Colon (tissue), 2 donors: Measurements from ENCODE around the gene RUNX2.
"Not testable (repeated sequence)": the region's sequence is repeated elsewhere in the genome, so short reads cannot be mapped to it uniquely, and the experiment has no call there.

Experiments
- FAIRE-seq: peaks from 2 replicates; lab custom pipeline; 2012; peaks lifted over from hg19 to GRCh38; lab: Jason Lieb, UNC
- donor health status: control.
- donor health status: control.

Gene RUNX2

GRCh38 chr6:45558858-45559257 lies 230.7 kb downstream of the RUNX2 start:
- no peak for FAIRE-seq

- not testable (repeated sequence) for FAIRE-seq
These were observed 232.2 kb downstream of the RUNX2 start for GRCh38 chr6:45560321-45560820.

GRCh38 chr6:45562171-45562570 lies 234.0 kb downstream of the RUNX2 start:
- no peak for FAIRE-seq

- no peak for FAIRE-seq
These were observed 234.9 kb downstream of the RUNX2 start for GRCh38 chr6:45563041-45563440.

- no peak for FAIRE-seq
These were observed 235.7 kb downstream of the RUNX2 start for GRCh38 chr6:45563844-45564243.

GRCh38 chr6:45566882-45567281 lies 238.8 kb downstream of the RUNX2 start:
- FAIRE-seq, result no peak

GRCh38 chr6:45567879-45568278 lies 239.7 kb downstream of the RUNX2 start:
- no peak for FAIRE-seq

- FAIRE-seq, result no peak
These were observed 240.5 kb downstream of the RUNX2 start for GRCh38 chr6:45568626-45569025.

- no peak for FAIRE-seq
These were observed 241.2 kb downstream of the RUNX2 start for GRCh38 chr6:45569210-45569945.

GRCh38 chr6:45571159-45571558 lies 243.0 kb downstream of the RUNX2 start:
- no peak for FAIRE-seq

GRCh38 chr6:45572833-45573232 lies 244.7 kb downstream of the RUNX2 start:
- no peak for FAIRE-seq

- no peak for FAIRE-seq
These were observed 245.9 kb downstream of the RUNX2 start for GRCh38 chr6:45574014-45574461.

- FAIRE-seq, result no peak
These were observed 246.8 kb downstream of the RUNX2 start for GRCh38 chr6:45574885-45575284.

GRCh38 chr6:45576648-45577624 lies 248.8 kb downstream of the RUNX2 start:
- no peak for FAIRE-seq

GRCh38 chr6:45577836-45578504 lies 249.8 kb downstream of the RUNX2 start:
- FAIRE-seq, result no peak

- no peak for FAIRE-seq
These were observed 256.0 kb downstream of the RUNX2 start for GRCh38 chr6:45584127-45584526.

GRCh38 chr6:45586216-45587171 lies 258.4 kb downstream of the RUNX2 start:
- no peak for FAIRE-seq

GRCh38 chr6:45587229-45588060 lies 259.3 kb downstream of the RUNX2 start:
- no peak for FAIRE-seq

GRCh38 chr6:45589367-45589766 lies 261.2 kb downstream of the RUNX2 start:
- no peak for FAIRE-seq

- no peak for FAIRE-seq
These were observed 262.1 kb downstream of the RUNX2 start for GRCh38 chr6:45590226-45590625.
